ENCODE measurements around the gene CCDC3.

CCDC3 gene

GRCh38 chr10:12874501-12874900 lies 127.0 kb downstream of the CCDC3 start:
- Histone ChIP-seq H3K9me2 (ENCODE audit: low read depth, low read length) (no peaks in the 10 kb centered on the region), H3K4me3 (ENCODE audit: low read depth, low read length, poor library complexity, severe bottlenecking) (no peak overlapping the region), H4K20me1 (ENCODE audit: insufficient read depth, low read length) (no peaks in the 10 kb centered on the region), H3K9ac (ENCODE audit: low read length) (no peak overlapping the region), H3K27ac (ENCODE audit: low read depth, low read length, poor library complexity, severe bottlenecking) (no peak overlapping the region), H3K36me3 (ENCODE audit: insufficient read depth, low read length) (no peaks in the 10 kb centered on the region), H3K4me2 (ENCODE audit: low read length) (no peak overlapping the region), H3F3A (ENCODE audit: insufficient read depth, low read length) (no peaks in the 10 kb centered on the region), H3K9me3 (ENCODE audit: low read length) (no peaks in the 10 kb centered on the region), H3K27me3 (ENCODE audit: insufficient read depth, low read length) (no peaks in the 10 kb centered on the region), H3K4me1 (ENCODE audit: insufficient read depth, low read length, severe bottlenecking) (no peaks in the 10 kb centered on the region), H3K79me2 (ENCODE audit: insufficient read depth, low read length) (no peaks in the 10 kb centered on the region), H2AFZ (ENCODE audit: low read length) (no peak overlapping the region)
- no peak for TF ChIP-seq CTCF (IDR thresholded peaks at IDR 0.05; ENCODE audit: low read length)
- no peak for TF ChIP-seq EZH2 (IDR thresholded peaks at IDR 0.05; ENCODE audit: borderline replicate concordance, low read length)

GRCh38 chr10:12873172-12873571 lies 128.3 kb downstream of the CCDC3 start:
- Histone ChIP-seq H3K9ac (ENCODE audit: low read length) (no peak overlapping the region), H3K27ac (ENCODE audit: low read depth, low read length, poor library complexity, severe bottlenecking) (no peak overlapping the region), H3K9me3 (ENCODE audit: low read length) (no peaks in the 10 kb centered on the region), H3K4me2 (ENCODE audit: low read length) (no peak overlapping the region), H3K36me3 (ENCODE audit: insufficient read depth, low read length) (no peaks in the 10 kb centered on the region), H3K4me1 (ENCODE audit: insufficient read depth, low read length, severe bottlenecking) (no peaks in the 10 kb centered on the region), H4K20me1 (ENCODE audit: insufficient read depth, low read length) (no peaks in the 10 kb centered on the region), H3K4me3 (ENCODE audit: low read depth, low read length, poor library complexity, severe bottlenecking) (no peak overlapping the region), H3K9me2 (ENCODE audit: low read depth, low read length) (no peaks in the 10 kb centered on the region), H3K79me2 (ENCODE audit: insufficient read depth, low read length) (no peaks in the 10 kb centered on the region), H3K27me3 (ENCODE audit: insufficient read depth, low read length) (no peaks in the 10 kb centered on the region), H3F3A (ENCODE audit: insufficient read depth, low read length) (no peaks in the 10 kb centered on the region), H2AFZ (ENCODE audit: low read length) (no peak overlapping the region)
- TF ChIP-seq EZH2 (IDR thresholded peaks at IDR 0.05; ENCODE audit: borderline replicate concordance, low read length): no peak
- no peak for TF ChIP-seq CTCF (IDR thresholded peaks at IDR 0.05; ENCODE audit: low read length)

GRCh38 chr10:12872577-12872976 lies 128.9 kb downstream of the CCDC3 start:
- Histone ChIP-seq H2AFZ (ENCODE audit: low read length) (no peak overlapping the region), H3K4me3 (ENCODE audit: low read depth, low read length, poor library complexity, severe bottlenecking) (no peak overlapping the region), H3F3A (ENCODE audit: insufficient read depth, low read length) (no peaks in the 10 kb centered on the region), H3K9me2 (ENCODE audit: low read depth, low read length) (no peaks in the 10 kb centered on the region), H3K9ac (ENCODE audit: low read length) (no peak overlapping the region), H3K79me2 (ENCODE audit: insufficient read depth, low read length) (no peaks in the 10 kb centered on the region), H3K27ac (ENCODE audit: low read depth, low read length, poor library complexity, severe bottlenecking) (no peak overlapping the region), H4K20me1 (ENCODE audit: insufficient read depth, low read length) (no peaks in the 10 kb centered on the region), H3K4me2 (ENCODE audit: low read length) (no peak overlapping the region), H3K36me3 (ENCODE audit: insufficient read depth, low read length) (no peaks in the 10 kb centered on the region), H3K27me3 (ENCODE audit: insufficient read depth, low read length) (no peaks in the 10 kb centered on the region), H3K4me1 (ENCODE audit: insufficient read depth, low read length, severe bottlenecking) (no peaks in the 10 kb centered on the region), H3K9me3 (ENCODE audit: low read length) (no peaks in the 10 kb centered on the region)
- TF ChIP-seq EZH2 (IDR thresholded peaks at IDR 0.05; ENCODE audit: borderline replicate concordance, low read length) (no peak), CTCF (IDR thresholded peaks at IDR 0.05; ENCODE audit: low read length) (no peak)

Measured in OCI-LY1 (cell line).